Smooth muscle cell of the umbilical artery (primary cell): ENCODE data around the gene FSIP1. TPM values are rescaled to one million over a fixed set of nuclear protein-coding genes. Genes with fewer than 3 reads are reported as not detected.

Source experiments
- total RNA-seq: library from RNA; depleted of rRNA; stranded (reverse); fragments of >200 nt; gene quantifications from 2 replicates; pipeline ENCODE4 v1.2.3, GENCODE V29; 2014

The FSIP1 gene
- 0.65 and 0.89 TPM in 2 replicates for total RNA-seq

DNA sequence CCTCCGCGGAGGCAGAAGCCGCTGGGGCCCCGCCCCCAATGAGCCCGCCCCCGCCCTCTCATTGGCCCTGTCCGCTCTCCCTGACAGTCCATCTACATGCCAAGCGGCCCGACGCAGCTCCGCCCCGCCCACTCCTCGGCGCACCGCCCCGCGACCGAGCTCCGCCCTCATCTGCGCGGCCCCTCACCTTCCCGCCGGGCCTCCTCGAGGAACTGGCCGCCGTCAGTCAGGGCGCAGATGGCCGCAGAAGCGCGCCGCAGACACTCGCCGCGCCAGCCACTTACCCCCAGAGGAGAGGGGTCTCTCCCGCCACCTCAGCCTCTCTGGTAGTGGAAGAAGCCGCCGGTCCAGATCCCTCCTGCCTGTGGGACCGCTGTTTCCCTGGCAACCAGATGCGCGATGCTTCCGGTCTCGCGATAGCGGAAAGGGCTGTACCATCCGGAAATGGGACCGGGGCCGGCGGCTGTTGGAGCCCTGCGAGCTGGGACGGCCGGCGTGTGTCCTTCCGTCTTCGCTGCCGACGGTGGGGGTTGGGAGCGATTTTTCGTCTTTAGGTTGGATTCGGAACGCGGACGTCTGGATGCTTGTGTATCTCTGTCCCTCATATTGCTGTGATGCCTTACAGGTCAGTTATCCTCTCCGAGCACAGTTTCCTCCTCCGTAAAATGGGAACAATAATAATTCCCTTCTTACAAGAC is at the start of gene FSIP1:
Gene FSIP1, minus strand, starts transcription at position 401 of the 698 bp plus-strand sequence. CDS start 6,317 bp downstream, outside the sequence.

DNA sequence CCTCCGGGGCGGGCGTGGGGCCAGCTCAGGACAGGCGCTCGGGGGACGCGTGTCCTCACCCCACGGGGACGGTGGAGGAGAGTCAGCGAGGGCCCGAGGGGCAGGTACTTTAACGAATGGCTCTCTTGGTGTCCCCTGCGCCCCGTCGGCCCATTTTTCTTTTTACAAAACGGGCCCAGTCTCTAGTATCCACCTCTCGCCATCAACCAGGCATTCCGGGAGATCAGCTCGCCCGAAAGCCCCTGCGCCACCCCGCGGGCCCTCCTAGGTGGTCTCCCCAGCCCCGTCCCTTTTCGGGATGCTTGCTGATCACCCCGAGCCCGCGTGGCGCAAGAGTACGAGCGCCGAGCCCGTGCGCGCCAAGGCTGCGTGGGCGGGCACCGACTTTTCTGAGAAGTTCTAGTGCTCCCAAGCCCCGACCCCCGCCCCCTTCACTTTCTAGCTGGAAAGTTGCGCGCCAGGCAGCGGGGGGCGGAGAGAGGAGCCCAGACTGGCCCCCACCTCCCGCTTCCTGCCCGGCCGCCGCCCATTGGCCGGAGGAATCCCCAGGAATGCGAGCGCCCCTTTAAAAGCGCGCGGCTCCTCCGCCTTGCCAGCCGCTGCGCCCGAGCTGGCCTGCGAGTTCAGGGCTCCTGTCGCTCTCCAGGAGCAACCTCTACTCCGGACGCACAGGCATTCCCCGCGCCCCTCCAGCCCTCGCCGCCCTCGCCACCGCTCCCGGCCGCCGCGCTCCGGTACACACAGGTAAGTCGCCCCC is 202.0 kb downstream of the FSIP1 start, which contains the start of gene THBS1:
Gene THBS1, plus strand, starts transcription at position 595 of the 757 bp plus-strand sequence. CDS start 779 bp downstream, outside the sequence.

Other genes with a start within 250 kb of the FSIP1 start
- gene THBS1, start 201.8 kb downstream of the FSIP1 start, total RNA-seq = 671 and 1,064 TPM in 2 replicates
- gene GPR176, start 137.4 kb upstream of the FSIP1 start, total RNA-seq = 64.1 and 142 TPM in 2 replicates
- gene EIF2AK4, start 151.3 kb upstream of the FSIP1 start, total RNA-seq = 61.2 and 128 TPM in 2 replicates